Measurements from ENCODE around the gene EIF2S2.

- TF ChIP-seq POLR2A (IDR thresholded peaks at IDR 0.05) (no peak), CTCF (IDR thresholded peaks at IDR 0.05) (no peak)
Measured at GRCh38 chr20:34099675-34100074, 12.4 kb downstream of the EIF2S2 start.
